Measurements from ENCODE around the gene SLC22A17. TPM values are rescaled to one million over a fixed set of nuclear protein-coding genes. Genes with fewer than 3 reads are reported as not detected.
"Not testable (repeated sequence)": the region's sequence is repeated elsewhere in the genome, so short reads cannot be mapped to it uniquely, and the experiment has no call there.

SLC22A17 gene
- total RNA-seq, 4 donors from 2014 or later: 7.7 to 13.0 (median 8.4) TPM

DNA sequence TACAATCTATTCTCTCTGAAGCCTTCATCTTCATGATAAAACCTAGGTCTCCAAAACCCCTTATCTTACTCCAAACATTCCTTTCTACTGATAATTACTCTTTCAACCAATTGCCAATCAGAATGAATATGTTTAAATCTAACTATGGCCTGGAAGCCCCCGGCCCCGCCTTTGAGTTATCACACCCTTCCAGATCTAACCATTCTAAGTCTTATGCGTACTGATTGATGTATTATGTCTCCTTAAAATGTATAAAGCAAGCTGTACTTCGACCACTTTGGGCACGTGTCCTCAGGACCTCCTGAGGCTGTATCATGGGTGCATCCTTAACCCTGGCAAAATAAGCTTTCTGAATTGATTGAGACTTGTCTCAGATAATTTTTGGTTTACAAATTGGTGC, 17.1 kb downstream of the SLC22A17 start:
- no peak for ATAC-seq (ENCODE audit: low FRiP score)
- no peak for DNase-seq (ENCODE audit: low spot score)
- TF ChIP-seq CTCF (IDR thresholded peaks at IDR 0.05): no peak

GRCh38 chr14:23327947-23328744, 24.5 kb downstream of the SLC22A17 start:
- ATAC-seq (ENCODE audit: low FRiP score) (peak; percentile 53), DNase-seq (ENCODE audit: low spot score) (peak; percentile 63)
- TF ChIP-seq CTCF (IDR thresholded peaks at IDR 0.05): no peak

DNA sequence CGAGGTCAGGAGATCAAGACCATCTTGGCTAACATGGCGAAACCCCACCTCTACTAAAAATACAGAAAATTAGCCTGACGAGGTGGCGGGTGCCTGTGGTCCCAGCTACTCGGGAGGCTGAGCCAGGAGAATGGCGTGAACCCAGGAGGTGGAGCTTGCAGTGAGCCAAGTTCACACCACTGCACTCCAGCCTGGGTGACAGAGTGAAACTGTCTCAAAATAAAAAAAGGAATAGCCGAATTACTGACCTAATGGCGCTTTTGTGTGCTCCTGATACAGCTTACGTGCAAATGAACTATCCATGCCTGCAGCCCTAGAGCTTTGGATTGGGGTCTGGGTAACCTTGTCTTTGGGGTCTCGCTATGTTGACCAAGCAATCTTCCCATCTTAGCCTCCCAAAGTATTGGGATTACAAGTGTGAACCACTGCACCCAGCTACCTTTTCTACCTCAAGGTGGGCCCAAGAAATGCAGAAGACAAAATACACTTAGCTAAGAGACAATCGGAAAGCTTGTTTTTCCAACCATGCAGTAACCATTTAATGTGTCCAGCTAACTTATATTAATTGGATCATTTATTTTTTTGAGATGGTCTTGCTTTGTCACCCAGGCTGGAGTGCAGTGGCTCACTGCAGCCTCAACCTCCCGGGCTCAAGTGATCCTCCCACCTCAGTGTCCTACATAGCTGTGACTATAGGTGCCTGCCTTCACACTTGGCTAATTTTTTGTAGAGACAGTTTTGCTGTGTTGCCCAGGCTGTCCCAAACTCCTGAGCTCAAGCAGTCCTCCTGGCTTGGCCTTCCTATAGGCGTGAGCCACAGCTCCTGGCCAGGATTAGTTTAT, 26.0 kb downstream of the SLC22A17 start:
- DNase-seq (ENCODE audit: low spot score) (no peak), ATAC-seq (ENCODE audit: low FRiP score) (no peak)
- no peak for TF ChIP-seq CTCF (IDR thresholded peaks at IDR 0.05)

- DNase-seq (ENCODE audit: low spot score); ATAC-seq (ENCODE audit: low FRiP score): not testable (repeated sequence)
These were observed 26.9 kb downstream of the SLC22A17 start for GRCh38 chr14:23325746-23326145.

DNA sequence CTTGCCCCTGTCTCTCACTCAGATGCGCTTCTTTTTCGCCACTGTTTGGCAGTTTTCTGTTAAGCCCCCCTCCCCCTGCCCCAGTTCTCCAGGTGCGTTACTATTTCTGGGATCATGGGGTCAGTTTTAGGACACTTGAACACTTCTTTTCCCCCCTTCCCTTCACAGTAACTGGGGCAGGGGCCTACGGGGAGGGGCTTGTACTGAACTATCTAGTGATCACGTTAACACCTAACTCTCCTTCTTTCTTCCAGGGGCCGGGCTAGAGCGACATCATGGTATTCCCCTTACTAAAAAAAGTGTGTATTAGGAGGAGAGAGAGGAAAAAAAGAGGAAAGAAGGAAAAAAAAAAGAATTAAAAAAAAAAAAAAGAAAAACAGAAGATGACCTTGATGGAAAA, 27.7 kb downstream of the SLC22A17 start:
- ATAC-seq (ENCODE audit: low FRiP score) (no peak), DNase-seq (ENCODE audit: low spot score) (no peak)
- TF ChIP-seq CTCF (IDR thresholded peaks at IDR 0.05): no peak

- TF ChIP-seq CTCF (IDR thresholded peaks at IDR 0.05): no peak
- ATAC-seq (ENCODE audit: low FRiP score): no peak
- DNase-seq (ENCODE audit: low spot score): no peak
These were observed 28.2 kb downstream of the SLC22A17 start for GRCh38 chr14:23324455-23324846.

GRCh38 chr14:23323838-23324454, 28.7 kb downstream of the SLC22A17 start:
- no peak for ATAC-seq (ENCODE audit: low FRiP score)
- DNase-seq (ENCODE audit: low spot score): no peak
- TF ChIP-seq CTCF (IDR thresholded peaks at IDR 0.05): no peak

Data from omental fat pad (tissue), 4 donors.